ENCODE results near the gene RAPGEF5.

The RAPGEF5 gene

GRCh38 chr7:22207724-22208225 lies 149.2 kb downstream of the RAPGEF5 start:
- no peak for TF ChIP-seq CTCF (conservative IDR thresholded peaks at IDR 0.05; ENCODE audit: low read depth, low read length)
- no peak for DNase-seq (ENCODE audit: low read depth)
- H3K4me3 ChIP-seq (ENCODE audit: low read length), result no peak overlapping the region

- no peak for TF ChIP-seq CTCF (conservative IDR thresholded peaks at IDR 0.05; ENCODE audit: low read depth, low read length)
- no peak for DNase-seq (ENCODE audit: low read depth)
- no peak overlapping the region for H3K4me3 ChIP-seq (ENCODE audit: low read length)
Observed at GRCh38 chr7:22205631-22206030, 151.3 kb downstream of the RAPGEF5 start.

GRCh38 chr7:22204312-22204711 lies 152.6 kb downstream of the RAPGEF5 start:
- no peak for TF ChIP-seq CTCF (conservative IDR thresholded peaks at IDR 0.05; ENCODE audit: low read depth, low read length)
- H3K4me3 ChIP-seq (ENCODE audit: low read length), result no peak overlapping the region
- no peak for DNase-seq (ENCODE audit: low read depth)

GRCh38 chr7:22202141-22202540 lies 154.8 kb downstream of the RAPGEF5 start:
- DNase-seq (ENCODE audit: low read depth), result no peak
- no peak overlapping the region for H3K4me3 ChIP-seq (ENCODE audit: low read length)
- no peak for TF ChIP-seq CTCF (conservative IDR thresholded peaks at IDR 0.05; ENCODE audit: low read depth, low read length)

GRCh38 chr7:22201186-22201880 lies 155.6 kb downstream of the RAPGEF5 start:
- H3K4me3 ChIP-seq (ENCODE audit: low read length), result no peak overlapping the region
- DNase-seq (ENCODE audit: low read depth), result no peak
- no peak for TF ChIP-seq CTCF (conservative IDR thresholded peaks at IDR 0.05; ENCODE audit: low read depth, low read length)

GRCh38 chr7:22200777-22201176 lies 156.2 kb downstream of the RAPGEF5 start:
- no peak for TF ChIP-seq CTCF (conservative IDR thresholded peaks at IDR 0.05; ENCODE audit: low read depth, low read length)
- DNase-seq (ENCODE audit: low read depth), result no peak

GRCh38 chr7:22200238-22200637 lies 156.7 kb downstream of the RAPGEF5 start:
- H3K4me3 ChIP-seq (ENCODE audit: low read length), result no peak overlapping the region
- DNase-seq (ENCODE audit: low read depth), result no peak
- no peak for TF ChIP-seq CTCF (conservative IDR thresholded peaks at IDR 0.05; ENCODE audit: low read depth, low read length)

More at GRCh38 chr7:22200777-22201176, 156.2 kb downstream of the RAPGEF5 start:
- H3K4me3 ChIP-seq (ENCODE audit: low read length), result no peak overlapping the region

Measured in retinal pigment epithelial cell (primary cell).